Hematopoietic multipotent progenitor cell treated with erythropoietin and hydrocortisone succinate and interleukin-3 and kit ligand, for 8 days (in vitro differentiated cells): ENCODE measurements around the gene SNRPA.
"Not testable (repeated sequence)": the region's sequence is repeated elsewhere in the genome, so short reads cannot be mapped to it uniquely, and the experiment has no call there.

Source experiments
- DNase-seq: peaks from one replicate; pipeline ENCODE4 v3.0.0-alpha.2; 2015

SNRPA gene

GRCh38 chr19:40747536-40747935, 3.5 kb upstream of the SNRPA start:
- DNase-seq, result no peak

GRCh38 chr19:40750058-40750873, 737 bp upstream of the SNRPA start, which contains the start of gene ACTMAP:
TSS of gene ACTMAP (minus strand) at chr19:40750477. CDS start at chr19:40749803, 674 bp downstream.
- peak; percentile 100 for DNase-seq

GRCh38 chr19:40752257-40752781, 1.3 kb downstream of the SNRPA start:
- DNase-seq, result peak; percentile 44

- DNase-seq, result no peak
Measured at GRCh38 chr19:40754611-40755247, 3.7 kb downstream of the SNRPA start.

- DNase-seq, result no peak
Measured at GRCh38 chr19:40755248-40755624, 4.2 kb downstream of the SNRPA start.

- no peak for DNase-seq
Measured at GRCh38 chr19:40755791-40756190, 4.8 kb downstream of the SNRPA start.

- no peak for DNase-seq
Measured at GRCh38 chr19:40756502-40757110, 5.6 kb downstream of the SNRPA start.

- DNase-seq, result no peak
Measured at GRCh38 chr19:40758491-40758890, 7.5 kb downstream of the SNRPA start.

- no peak for DNase-seq
Measured at GRCh38 chr19:40759352-40759751, 8.3 kb downstream of the SNRPA start.

GRCh38 chr19:40762754-40763470, 11.9 kb downstream of the SNRPA start:
- no peak for DNase-seq

- no peak for DNase-seq
Measured at GRCh38 chr19:40763526-40763925, 12.5 kb downstream of the SNRPA start.

GRCh38 chr19:40763963-40764362, 13.0 kb downstream of the SNRPA start:
- no peak for DNase-seq

- DNase-seq, result not testable (repeated sequence)
Measured at GRCh38 chr19:40766385-40766784, 15.4 kb downstream of the SNRPA start.

GRCh38 chr19:40768869-40769268, 17.9 kb downstream of the SNRPA start:
- DNase-seq, result no peak

GRCh38 chr19:40771101-40771862, 20.3 kb downstream of the SNRPA start:
- peak; percentile 55 for DNase-seq

- DNase-seq, result no peak
Measured at GRCh38 chr19:40774916-40775631, 24.1 kb downstream of the SNRPA start, which contains the start of gene MIA. TSS of gene MIA (plus strand) at chr19:40775521. CDS start at chr19:40775543, 22 bp downstream.

GRCh38 chr19:40775632-40776022, 24.6 kb downstream of the SNRPA start:
- no peak for DNase-seq

GRCh38 chr19:40776364-40776763, 25.4 kb downstream of the SNRPA start:
- no peak for DNase-seq

- peak; percentile 97 for DNase-seq
Measured at GRCh38 chr19:40776932-40777644, 26.1 kb downstream of the SNRPA start.

- no peak for DNase-seq
Measured at GRCh38 chr19:40777645-40777936, 26.6 kb downstream of the SNRPA start.
